ENCODE results near the gene CAMK4. TPM values are rescaled to one million over a fixed set of nuclear protein-coding genes. Genes with fewer than 3 reads are reported as not detected.
A peak's percentile ranks its signal among the peaks of the same experiment; 100 is the strongest.

The CAMK4 gene
- total and polyA plus RNA-seq, 2 donors (not counting 1 experiment from before 2014, with no cell fraction given) = 0.83 to 5.9 TPM

- no peak overlapping the region for H2AFZ ChIP-seq (ENCODE audit: low read length)
- no peaks in the 10 kb centered on the region for H4K20me1 ChIP-seq (ENCODE audit: control insufficient read depth, extremely low read depth, insufficient read depth, low read length)
- no peak overlapping the region for H3K27ac ChIP-seq (ENCODE audit: insufficient read depth, low read length)
- H3K9me3 ChIP-seq (ENCODE audit: control insufficient read depth, insufficient read depth, low read depth, low read length) = no peaks in the 10 kb centered on the region
- no peak overlapping the region for H3K4me2 ChIP-seq (ENCODE audit: extremely low read depth, insufficient read depth, low read length)
- no peaks in the 10 kb centered on the region for H3K4me1 ChIP-seq (ENCODE audit: control insufficient read depth, extremely low read depth, insufficient read depth, low read length)
- no peaks in the 10 kb centered on the region for H3K79me2 ChIP-seq (ENCODE audit: control insufficient read depth, insufficient read depth, low read length)
- H3K9ac ChIP-seq (ENCODE audit: insufficient read depth, low read length) = no peak overlapping the region
- no peak for TF ChIP-seq EZH2 (IDR thresholded peaks at IDR 0.05; ENCODE audit: low read length, missing control alignments)
- no peak for TF ChIP-seq CTCF (conservative IDR thresholded peaks at IDR 0.05 in 1 of 2, IDR thresholded peaks at IDR 0.05 in 1 of 2; ENCODE audit: low read depth in 1 of 2, low read length in 2 of 2)
- no peaks in the 10 kb centered on the region for H3K36me3 ChIP-seq (ENCODE audit: control insufficient read depth, insufficient read depth, low read length)
- no peaks in the 10 kb centered on the region for H3K27me3 ChIP-seq (ENCODE audit: control insufficient read depth, insufficient read depth, low read length)
- no peak overlapping the region for H3K4me3 ChIP-seq (replicated peaks in 1 of 4; ENCODE audit: control extremely low read depth in 1 of 4, insufficient read depth in 1 of 4, low read depth in 3 of 4, low read length in 4 of 4)
- DNase-seq (ENCODE audit: low read depth in 2 of 2) = no peak
These were observed 239.1 kb downstream of the CAMK4 start for GRCh38 chr5:111463311-111463710.

GRCh38 chr5:111469293-111469896 is 245.2 kb downstream of the CAMK4 start:
- Histone ChIP-seq H3K27me3 (ENCODE audit: control insufficient read depth, insufficient read depth, low read length) (no peaks in the 10 kb centered on the region), H3K4me3 (replicated peaks in 1 of 4; ENCODE audit: control extremely low read depth in 1 of 4, insufficient read depth in 1 of 4, low read depth in 3 of 4, low read length in 4 of 4) (no peak overlapping the region), H3K27ac (ENCODE audit: insufficient read depth, low read length) (no peak overlapping the region), H3K4me1 (ENCODE audit: control insufficient read depth, extremely low read depth, insufficient read depth, low read length) (no peaks in the 10 kb centered on the region), H3K9me3 (ENCODE audit: control insufficient read depth, insufficient read depth, low read depth, low read length) (no peaks in the 10 kb centered on the region), H3K36me3 (ENCODE audit: control insufficient read depth, insufficient read depth, low read length) (no peaks in the 10 kb centered on the region), H3K4me2 (ENCODE audit: extremely low read depth, insufficient read depth, low read length) (no peak overlapping the region), H2AFZ (ENCODE audit: low read length) (no peak overlapping the region), H4K20me1 (ENCODE audit: control insufficient read depth, extremely low read depth, insufficient read depth, low read length) (no peaks in the 10 kb centered on the region), H3K79me2 (ENCODE audit: control insufficient read depth, insufficient read depth, low read length) (no peaks in the 10 kb centered on the region), H3K9ac (ENCODE audit: insufficient read depth, low read length) (no peak overlapping the region)
- TF ChIP-seq EZH2 (IDR thresholded peaks at IDR 0.05; ENCODE audit: low read length, missing control alignments) = no peak
- no peak for TF ChIP-seq CTCF (conservative IDR thresholded peaks at IDR 0.05 in 1 of 2, IDR thresholded peaks at IDR 0.05 in 1 of 2; ENCODE audit: low read depth in 1 of 2, low read length in 2 of 2)
- no peak for DNase-seq (ENCODE audit: low read depth in 2 of 2)

DNA sequence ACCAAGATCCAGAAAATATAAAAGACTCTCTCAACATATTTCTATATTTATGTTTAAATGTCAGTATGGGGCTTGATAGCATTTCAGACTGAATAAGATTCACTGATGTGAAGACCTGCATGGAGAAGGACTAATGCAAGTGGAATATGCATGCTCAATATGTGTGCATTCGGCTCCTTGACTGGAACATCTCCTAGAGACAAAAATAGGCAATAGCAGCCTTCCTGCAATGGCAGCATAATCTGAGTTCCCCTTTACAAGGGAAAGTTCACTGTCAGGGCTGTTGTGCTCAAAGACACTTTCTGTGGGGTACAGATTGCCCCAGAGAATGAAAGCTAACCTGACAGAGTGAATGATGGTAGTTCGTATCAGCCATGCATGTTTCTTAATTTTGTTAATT is 245.7 kb downstream of the CAMK4 start:
- no peak overlapping the region for H3K4me2 ChIP-seq (ENCODE audit: extremely low read depth, insufficient read depth, low read length)
- no peaks in the 10 kb centered on the region for H3K9me3 ChIP-seq (ENCODE audit: control insufficient read depth, insufficient read depth, low read depth, low read length)
- no peaks in the 10 kb centered on the region for H3K36me3 ChIP-seq (ENCODE audit: control insufficient read depth, insufficient read depth, low read length)
- H3K79me2 ChIP-seq (ENCODE audit: control insufficient read depth, insufficient read depth, low read length) = no peaks in the 10 kb centered on the region
- no peaks in the 10 kb centered on the region for H4K20me1 ChIP-seq (ENCODE audit: control insufficient read depth, extremely low read depth, insufficient read depth, low read length)
- no peak overlapping the region for H2AFZ ChIP-seq (ENCODE audit: low read length)
- peak in 1 of 2 donors; percentile 17 for DNase-seq (ENCODE audit: low read depth in 2 of 2)
- no peak overlapping the region for H3K4me3 ChIP-seq (replicated peaks in 1 of 4; ENCODE audit: control extremely low read depth in 1 of 4, insufficient read depth in 1 of 4, low read depth in 3 of 4, low read length in 4 of 4)
- H3K4me1 ChIP-seq (ENCODE audit: control insufficient read depth, extremely low read depth, insufficient read depth, low read length) = no peaks in the 10 kb centered on the region
- TF ChIP-seq EZH2 (IDR thresholded peaks at IDR 0.05; ENCODE audit: low read length, missing control alignments) (no peak), CTCF (conservative IDR thresholded peaks at IDR 0.05 in 1 of 2, IDR thresholded peaks at IDR 0.05 in 1 of 2; ENCODE audit: low read depth in 1 of 2, low read length in 2 of 2) (peak; percentile 37 to 39)
- H3K27ac ChIP-seq (ENCODE audit: insufficient read depth, low read length) = no peak overlapping the region
- H3K9ac ChIP-seq (ENCODE audit: insufficient read depth, low read length) = no peak overlapping the region
- no peaks in the 10 kb centered on the region for H3K27me3 ChIP-seq (ENCODE audit: control insufficient read depth, insufficient read depth, low read length)

All from fibroblast of lung (primary cell).